Caco-2 (cell line): ENCODE measurements around the gene DSTN. TPM values are rescaled to one million over a fixed set of nuclear protein-coding genes. Genes with fewer than 3 reads are reported as not detected.
A peak's percentile ranks its signal among the peaks of the same experiment; 100 is the strongest.

Experiments used
- BruUV-seq: library from RNA; stranded (reverse); fragments of 400-500 nt; replicated peaks from 2 replicates; lab custom pipeline; 2021; lab: Mats Ljungman, UMichigan
- CTCF ChIA-PET: fragments of 300-600 bp; sonication (Branson Sonifier 250); formaldehyde crosslinking; loops from one replicate; lab custom pipeline; 2022; ENCODE audit warnings: antibody characterized with exemption; lab: Charles Lee
- POLR2A ChIA-PET: fragments of 300-600 bp; sonication (Branson Sonifier 250); formaldehyde crosslinking; loops from one replicate; lab custom pipeline; 2022; ENCODE audit warnings: antibody characterized with exemption; lab: Charles Lee
- DNase-seq, 2 experiments: peaks; one replicate each; pipeline versions ENCODE4 v3.0.0 to v3.0.0-alpha.2; 2020 to 2022
- H3K27me3 ChIP-seq: replicated peaks from 2 replicates; pipeline ENCODE4 v1.6.0; 2011; ENCODE audit warnings: low read length; ENCODE audit not compliant: control insufficient read depth, insufficient read depth
- H3K36me3 ChIP-seq: 2 replicates; pipeline ENCODE4 v1.5.1; 2011; ENCODE audit warnings: low read length; ENCODE audit not compliant: control insufficient read depth, insufficient read depth
- H3K4me1 ChIP-seq: fragments of 250-450 bp; sonication (Bioruptor Pico); 2 replicates; pipeline ENCODE4 v1.5.1; 2020; ENCODE audit warnings: mild to moderate bottlenecking
- H3K4me3 ChIP-seq: 2 replicates; pipeline ENCODE4 v1.5.1; 2011; ENCODE audit warnings: low read depth, mild to moderate bottlenecking, control low read depth, low read length
- H3K9me3 ChIP-seq: fragments of 250-450 bp; sonication (Bioruptor Pico); 2 replicates; pipeline ENCODE4 v1.5.1; 2020; ENCODE audit warnings: mild to moderate bottlenecking, moderate library complexity
- H3K27ac Mint-ChIP-seq: one replicate; pipeline ENCODE4 v1.8.0; 2022; ENCODE audit warnings: mixed read lengths; ENCODE audit not compliant: unreplicated experiment
- H3K27me3 Mint-ChIP-seq: one replicate; pipeline ENCODE4 v1.8.0; 2022; ENCODE audit warnings: mixed read lengths; ENCODE audit not compliant: insufficient read depth, unreplicated experiment
- H3K36me3 Mint-ChIP-seq: one replicate; pipeline ENCODE4 v1.8.0; 2022; ENCODE audit warnings: mild to moderate bottlenecking, mixed read lengths; ENCODE audit not compliant: insufficient read depth, unreplicated experiment
- H3K4me1 Mint-ChIP-seq: one replicate; pipeline ENCODE4 v1.8.0; 2022; ENCODE audit warnings: low read depth, mixed read lengths; ENCODE audit not compliant: unreplicated experiment
- H3K4me3 Mint-ChIP-seq: one replicate; pipeline ENCODE4 v1.8.0; 2022; ENCODE audit warnings: mild to moderate bottlenecking, moderate library complexity, mixed read lengths; ENCODE audit not compliant: unreplicated experiment
- H3K9me3 Mint-ChIP-seq: one replicate; pipeline ENCODE4 v1.8.0; 2022; ENCODE audit warnings: mixed read lengths; ENCODE audit not compliant: unreplicated experiment
- intact Hi-C: fragments of 100-400 bp; cut with micrococcal nuclease; formaldehyde crosslinking; loops from one replicate; pipeline ENCODE4 v1.10.0; 2022; ENCODE audit not compliant: unreplicated experiment
- total RNA-seq: library from RNA; stranded (reverse); gene quantifications from 2 replicates; pipeline ENCODE4 v1.2.3, GENCODE V29; 2022
- TF ChIP-seq, protein P1 (sequence below), 2 experiments: fragments of 200-600 bp in 1 of 2; IDR thresholded peaks; 1 replicate in 1 of 2; 2 replicates in 1 of 2; pipeline versions ENCODE4 v1.5.1 to v1.8.0; 2011 to 2022; ENCODE audit warnings: antibody characterized with exemption in 1 of 2, control low read depth in 1 of 2, inconsistent platforms in 1 of 2, low read depth in 1 of 2, low read length in 1 of 2, mild to moderate bottlenecking in 1 of 2, moderate library complexity in 1 of 2; ENCODE audit not compliant: insufficient read depth in 1 of 2, severe bottlenecking in 1 of 2, unreplicated experiment in 1 of 2

DSTN gene
- total RNA-seq, 1 experiment from 2014 or later, result 318 TPM

DNA sequence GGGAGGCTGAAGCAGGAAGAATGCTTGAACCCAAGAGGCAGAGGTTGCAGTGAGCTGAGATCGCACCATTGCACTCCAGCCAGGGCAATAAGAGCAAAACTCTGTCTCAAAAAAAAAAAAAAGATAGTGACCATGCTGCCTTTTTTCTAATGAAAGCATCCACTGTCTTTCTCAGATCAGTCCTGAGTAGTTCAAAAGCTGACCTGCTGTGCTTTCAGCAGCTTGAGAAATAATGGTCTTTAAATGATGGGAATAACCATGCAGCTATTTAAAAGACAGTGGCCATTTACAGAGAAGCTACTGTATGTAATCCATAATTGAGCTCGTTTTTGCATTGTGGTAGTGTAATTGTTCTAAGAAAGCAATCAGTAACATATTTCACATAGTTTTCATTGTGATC lies 36.1 kb downstream of the DSTN start:
- DNase-seq, result no peak
- Mint-ChIP-seq H3K36me3 (peaks cover 94% of the 10 kb centered on the region), H3K4me3 (peak overlapping the region; percentile 19), H3K9me3 (no peaks in the 10 kb centered on the region), H3K27me3 (no peaks in the 10 kb centered on the region), H3K4me1 (peaks cover 30% of the 10 kb centered on the region), H3K27ac (peak overlapping the region; percentile 40)
- Histone ChIP-seq H3K4me1 (peaks cover 36% of the 10 kb centered on the region), H3K27me3 (no peaks in the 10 kb centered on the region), H3K4me3 (no peak overlapping the region), H3K36me3 (no peaks in the 10 kb centered on the region; the same call in 1 of the 2 replicates), H3K9me3 (no peaks in the 10 kb centered on the region)
- no TSS peak for BruUV-seq
- POLR2A ChIA-PET, result interaction anchor here (1.7 kb wide), 1 partner anchor 36 kb away, joined by 7 read pairs; the partner anchor contains the start of gene DSTN
- CTCF ChIA-PET, result interaction anchor here (0.5 to 1.6 kb wide), 4 partner anchors 36 to 240 kb away, joined by 3 to 12 read pairs (median 4); partner anchors contain the start of gene DSTN
- intact Hi-C loops, result loop anchor here (10.0 kb wide), 2 partner anchors 161 to 801 kb away; no protein-coding TSS in a partner anchor
- TF ChIP-seq, protein P1, sequence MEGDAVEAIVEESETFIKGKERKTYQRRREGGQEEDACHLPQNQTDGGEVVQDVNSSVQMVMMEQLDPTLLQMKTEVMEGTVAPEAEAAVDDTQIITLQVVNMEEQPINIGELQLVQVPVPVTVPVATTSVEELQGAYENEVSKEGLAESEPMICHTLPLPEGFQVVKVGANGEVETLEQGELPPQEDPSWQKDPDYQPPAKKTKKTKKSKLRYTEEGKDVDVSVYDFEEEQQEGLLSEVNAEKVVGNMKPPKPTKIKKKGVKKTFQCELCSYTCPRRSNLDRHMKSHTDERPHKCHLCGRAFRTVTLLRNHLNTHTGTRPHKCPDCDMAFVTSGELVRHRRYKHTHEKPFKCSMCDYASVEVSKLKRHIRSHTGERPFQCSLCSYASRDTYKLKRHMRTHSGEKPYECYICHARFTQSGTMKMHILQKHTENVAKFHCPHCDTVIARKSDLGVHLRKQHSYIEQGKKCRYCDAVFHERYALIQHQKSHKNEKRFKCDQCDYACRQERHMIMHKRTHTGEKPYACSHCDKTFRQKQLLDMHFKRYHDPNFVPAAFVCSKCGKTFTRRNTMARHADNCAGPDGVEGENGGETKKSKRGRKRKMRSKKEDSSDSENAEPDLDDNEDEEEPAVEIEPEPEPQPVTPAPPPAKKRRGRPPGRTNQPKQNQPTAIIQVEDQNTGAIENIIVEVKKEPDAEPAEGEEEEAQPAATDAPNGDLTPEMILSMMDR (IDR thresholded peaks at IDR 0.05; ENCODE audit: insufficient read depth in 1 of 2, low read depth in 1 of 2, low read length in 1 of 2, severe bottlenecking in 1 of 2, unreplicated experiment in 1 of 2), result no peak

- Histone ChIP-seq H3K36me3 (peaks cover 3% of the 10 kb centered on the region; the same call in 1 of the 2 replicates), H3K4me1 (peaks cover 18% of the 10 kb centered on the region), H3K27me3 (no peaks in the 10 kb centered on the region), H3K9me3 (no peaks in the 10 kb centered on the region), H3K4me3 (no peak overlapping the region)
- ChIA-PET POLR2A (interaction anchor here (0.6 kb wide), 1 partner anchor 189 kb away, joined by 4 read pairs; no protein-coding TSS in a partner anchor), CTCF (interaction anchor here (0.7 to 2.6 kb wide), 2 partner anchors 19 to 72 kb away, joined by 3 to 8 read pairs; no protein-coding TSS in a partner anchor)
- no peak for DNase-seq
- H3K27me3 Mint-ChIP-seq, result no peaks in the 10 kb centered on the region
- no peaks in the 10 kb centered on the region for H3K9me3 Mint-ChIP-seq
- TF ChIP-seq, protein P1 (IDR thresholded peaks at IDR 0.05; ENCODE audit: insufficient read depth in 1 of 2, low read depth in 1 of 2, low read length in 1 of 2, severe bottlenecking in 1 of 2, unreplicated experiment in 1 of 2), result no peak
- H3K4me1 Mint-ChIP-seq, result peaks cover 12% of the 10 kb centered on the region
- no TSS peak for BruUV-seq
- peaks cover 97% of the 10 kb centered on the region for H3K36me3 Mint-ChIP-seq
- peak overlapping the region; percentile 20 for H3K4me3 Mint-ChIP-seq
- intact Hi-C loops, result loop anchor here (10.0 kb wide), 2 partner anchors 164 to 804 kb away; no protein-coding TSS in a partner anchor
- H3K27ac Mint-ChIP-seq, result peak overlapping the region; percentile 63
Observed at GRCh38 chr20:17608701-17609497, 39.0 kb downstream of the DSTN start.

DNA sequence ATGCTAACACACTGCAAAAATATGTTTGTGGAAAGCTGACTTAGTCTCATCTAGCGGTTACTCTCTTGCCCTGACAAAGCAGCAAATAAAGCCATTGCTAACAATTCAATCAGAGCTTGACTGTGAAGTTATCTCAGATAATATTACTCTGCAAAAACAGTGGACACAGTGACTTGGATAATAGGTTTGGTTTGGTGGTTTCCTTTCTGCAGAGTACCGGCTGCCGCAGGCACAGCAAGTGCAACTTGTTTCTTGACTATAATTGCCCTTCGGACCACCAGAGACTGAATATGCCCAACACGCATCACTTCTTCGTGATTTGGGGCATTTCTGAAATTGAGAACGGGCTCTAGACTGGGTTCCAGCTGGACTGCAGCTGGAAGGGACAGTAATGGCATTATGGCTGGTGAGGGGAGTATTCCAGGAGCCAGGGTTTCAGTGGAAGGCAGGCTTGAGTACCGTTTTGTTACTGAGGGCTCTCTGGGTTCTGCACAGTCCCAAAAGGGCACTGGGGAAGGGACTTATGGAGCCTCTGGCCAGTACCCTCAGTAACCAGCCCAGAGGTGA lies 40.0 kb downstream of the DSTN start:
- intact Hi-C loops, result loop anchor here (1.0 to 10.0 kb wide), 4 partner anchors 73 to 805 kb away; no protein-coding TSS in a partner anchor
- peaks cover 98% of the 10 kb centered on the region for H3K36me3 Mint-ChIP-seq
- no TSS peak for BruUV-seq
- POLR2A ChIA-PET, result interaction anchor here (1.5 kb wide), 1 partner anchor 40 kb away, joined by 8 read pairs; the partner anchor contains the start of gene DSTN
- no peaks in the 10 kb centered on the region for H3K9me3 ChIP-seq
- no peaks in the 10 kb centered on the region for H3K9me3 Mint-ChIP-seq
- H3K27ac Mint-ChIP-seq, result peak overlapping the region; percentile 63
- H3K4me1 ChIP-seq, result peaks cover 8% of the 10 kb centered on the region
- CTCF ChIA-PET, result interaction anchor here (0.6 to 2.6 kb wide), 2 partner anchors 73 to 83 kb away, joined by 3 to 8 read pairs; no protein-coding TSS in a partner anchor
- H3K4me3 ChIP-seq, result no peak overlapping the region
- H3K27me3 ChIP-seq, result no peaks in the 10 kb centered on the region
- peak in 1 of 2 experiments; percentile 3 for DNase-seq
- no peaks in the 10 kb centered on the region for H3K27me3 Mint-ChIP-seq
- peaks cover 5% of the 10 kb centered on the region for H3K36me3 ChIP-seq
- peak overlapping the region; percentile 24 for H3K4me3 Mint-ChIP-seq
- TF ChIP-seq, protein P1 (IDR thresholded peaks at IDR 0.05; ENCODE audit: insufficient read depth in 1 of 2, low read depth in 1 of 2, low read length in 1 of 2, severe bottlenecking in 1 of 2, unreplicated experiment in 1 of 2), result no peak
- H3K4me1 Mint-ChIP-seq, result peaks cover 10% of the 10 kb centered on the region
